Endothelial cell (in vitro differentiated cells): Measurements from ENCODE around the gene SLC39A13. TPM values are rescaled to one million over a fixed set of nuclear protein-coding genes. Genes with fewer than 3 reads are reported as not detected.

Source experiments
- DNase-seq: peaks from one replicate; pipeline ENCODE4 v3.0.0; 2021; ENCODE audit warnings: low spot score
- H3K27ac Mint-ChIP-seq: one replicate; pipeline ENCODE4 v1.8.0; 2021; ENCODE audit warnings: mixed read lengths, inconsistent platforms; ENCODE audit not compliant: unreplicated experiment
- H3K27me3 Mint-ChIP-seq: one replicate; pipeline ENCODE4 v1.8.0; 2021; ENCODE audit warnings: mild to moderate bottlenecking, moderate library complexity, mixed read lengths, inconsistent platforms; ENCODE audit not compliant: unreplicated experiment
- H3K36me3 Mint-ChIP-seq: one replicate; pipeline ENCODE4 v1.8.0; 2021; ENCODE audit warnings: mild to moderate bottlenecking, low read depth, mixed read lengths, inconsistent platforms; ENCODE audit not compliant: unreplicated experiment
- H3K4me1 Mint-ChIP-seq: one replicate; pipeline ENCODE4 v1.8.0; 2021; ENCODE audit warnings: mild to moderate bottlenecking, mixed read lengths, inconsistent platforms; ENCODE audit not compliant: unreplicated experiment
- H3K4me3 Mint-ChIP-seq: one replicate; pipeline ENCODE4 v1.8.0; 2021; ENCODE audit warnings: mild to moderate bottlenecking, mixed read lengths, inconsistent platforms; ENCODE audit not compliant: unreplicated experiment
- H3K9me3 Mint-ChIP-seq: one replicate; pipeline ENCODE4 v1.8.0; 2021; ENCODE audit warnings: mixed read lengths, inconsistent platforms; ENCODE audit not compliant: unreplicated experiment
- total RNA-seq: library from RNA; stranded (reverse); fragmentation: NEBNext Ultra II Directional; extraction: Animal tissue kit (Norgen Biotek cat#: 25700); gene quantifications from one replicate; pipeline ENCODE4 v1.2.1, GENCODE V29; 2021; ENCODE audit not compliant: unreplicated experiment
- TF ChIP-seq, protein P1 (sequence below): fragments of 200-600 bp; sonication (generic); IDR thresholded peaks from one replicate; pipeline ENCODE4 v1.5.0; 2021; ENCODE audit warnings: antibody characterized with exemption; ENCODE audit not compliant: unreplicated experiment

Gene SLC39A13
- total RNA-seq, 1 donor from 2014 or later = 40.9 TPM

DNA sequence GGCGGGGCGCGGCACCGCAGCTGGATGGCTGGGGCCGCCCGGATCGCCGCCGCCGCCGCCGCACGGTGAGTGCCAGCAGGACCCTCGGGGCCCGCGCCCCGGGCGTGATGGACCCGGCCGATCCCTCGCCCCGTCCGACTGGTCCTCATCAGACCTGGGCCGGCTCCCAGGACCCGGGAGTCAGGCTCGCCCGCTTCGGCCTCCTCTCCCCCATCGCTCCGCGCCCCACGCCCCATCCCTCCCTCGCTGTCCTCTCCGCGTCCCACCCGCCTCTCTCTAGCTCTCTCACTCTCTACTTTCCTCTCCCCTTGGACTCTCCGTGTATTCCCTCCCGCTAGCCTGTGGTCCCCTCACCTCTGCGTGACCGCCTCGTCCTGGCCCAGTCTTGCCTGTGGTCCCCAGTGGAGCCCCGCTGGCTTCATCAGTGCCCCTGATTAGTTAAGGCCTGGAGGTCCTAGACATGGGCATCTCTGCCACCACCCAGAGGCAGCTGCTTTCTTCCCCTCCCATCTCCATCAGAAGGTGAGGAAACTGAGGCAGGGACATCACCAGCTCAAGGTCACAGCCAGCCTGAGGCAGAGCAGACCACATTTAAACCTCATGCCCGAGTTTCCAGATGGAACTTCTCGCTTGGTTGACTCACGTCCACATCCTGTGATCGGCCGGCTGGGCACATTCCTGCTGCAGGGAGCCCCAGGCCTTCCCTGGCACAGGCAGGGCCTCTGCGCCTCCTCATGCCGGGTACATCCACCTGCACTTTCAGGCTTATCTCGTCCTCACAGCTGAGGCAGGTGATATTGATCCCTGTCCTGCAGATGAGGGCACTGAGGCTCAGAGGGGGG, 429 bp downstream of the SLC39A13 start:
- peak; percentile 47 for DNase-seq
- peaks cover 10% of the 10 kb centered on the region for H3K27me3 Mint-ChIP-seq
- H3K9me3 Mint-ChIP-seq = no peaks in the 10 kb centered on the region
- TF ChIP-seq, protein P1, sequence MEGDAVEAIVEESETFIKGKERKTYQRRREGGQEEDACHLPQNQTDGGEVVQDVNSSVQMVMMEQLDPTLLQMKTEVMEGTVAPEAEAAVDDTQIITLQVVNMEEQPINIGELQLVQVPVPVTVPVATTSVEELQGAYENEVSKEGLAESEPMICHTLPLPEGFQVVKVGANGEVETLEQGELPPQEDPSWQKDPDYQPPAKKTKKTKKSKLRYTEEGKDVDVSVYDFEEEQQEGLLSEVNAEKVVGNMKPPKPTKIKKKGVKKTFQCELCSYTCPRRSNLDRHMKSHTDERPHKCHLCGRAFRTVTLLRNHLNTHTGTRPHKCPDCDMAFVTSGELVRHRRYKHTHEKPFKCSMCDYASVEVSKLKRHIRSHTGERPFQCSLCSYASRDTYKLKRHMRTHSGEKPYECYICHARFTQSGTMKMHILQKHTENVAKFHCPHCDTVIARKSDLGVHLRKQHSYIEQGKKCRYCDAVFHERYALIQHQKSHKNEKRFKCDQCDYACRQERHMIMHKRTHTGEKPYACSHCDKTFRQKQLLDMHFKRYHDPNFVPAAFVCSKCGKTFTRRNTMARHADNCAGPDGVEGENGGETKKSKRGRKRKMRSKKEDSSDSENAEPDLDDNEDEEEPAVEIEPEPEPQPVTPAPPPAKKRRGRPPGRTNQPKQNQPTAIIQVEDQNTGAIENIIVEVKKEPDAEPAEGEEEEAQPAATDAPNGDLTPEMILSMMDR = no peak
- H3K36me3 Mint-ChIP-seq = peaks cover 4% of the 10 kb centered on the region
- H3K4me1 Mint-ChIP-seq = peaks cover 6% of the 10 kb centered on the region
- H3K27ac Mint-ChIP-seq = peak overlapping the region; percentile 57
- peak overlapping the region; percentile 91 for H3K4me3 Mint-ChIP-seq

DNA sequence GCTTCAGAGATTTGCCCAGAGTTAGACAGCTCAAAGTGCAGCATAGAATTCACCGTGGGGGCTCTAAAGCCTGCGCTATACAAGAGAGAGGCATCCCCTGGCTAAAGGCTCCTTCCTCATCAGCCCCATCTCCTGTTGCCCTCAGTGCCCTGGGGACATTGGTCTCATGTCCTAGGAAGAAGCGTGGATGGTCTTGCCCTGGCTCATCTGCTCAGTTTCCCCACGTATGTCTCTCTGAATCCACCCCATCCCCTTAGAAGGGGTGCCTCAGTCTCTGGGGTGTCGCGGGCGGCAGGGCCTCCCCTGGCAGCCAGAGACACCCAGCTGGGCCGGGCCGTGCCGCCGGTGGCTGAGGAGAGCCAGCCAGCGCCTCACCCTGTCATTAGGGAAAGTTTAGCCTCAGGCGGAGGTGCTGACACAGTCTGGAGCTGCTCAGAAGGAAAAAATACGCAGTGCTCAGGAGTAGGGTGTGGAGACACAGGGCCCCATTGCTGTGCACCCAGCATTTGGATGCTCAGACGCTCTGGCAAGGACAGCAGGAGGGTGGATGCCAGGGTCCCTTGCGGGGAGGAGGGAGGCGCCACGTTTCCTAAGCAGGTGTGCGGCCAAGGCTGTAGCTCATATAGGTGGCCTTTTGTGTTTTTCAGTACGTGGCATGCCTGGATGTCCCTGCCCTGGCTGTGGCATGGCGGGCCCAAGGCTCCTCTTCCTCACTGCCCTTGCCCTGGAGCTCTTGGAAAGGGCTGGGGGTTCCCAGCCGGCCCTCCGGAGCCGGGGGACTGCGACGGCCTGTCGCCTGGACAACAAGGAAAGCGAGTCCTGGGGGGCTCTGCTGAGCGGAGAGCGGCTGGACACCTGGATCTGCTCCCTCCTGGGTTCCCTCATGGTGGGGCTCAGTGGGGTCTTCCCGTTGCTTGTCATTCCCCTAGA, 1.3 kb downstream of the SLC39A13 start:
- H3K27me3 Mint-ChIP-seq = peaks cover 15% of the 10 kb centered on the region
- H3K4me3 Mint-ChIP-seq = peak overlapping the region; percentile 91
- H3K4me1 Mint-ChIP-seq = peaks cover 6% of the 10 kb centered on the region
- H3K36me3 Mint-ChIP-seq = peaks cover 8% of the 10 kb centered on the region
- DNase-seq = no peak
- no peak overlapping the region for H3K27ac Mint-ChIP-seq
- TF ChIP-seq, protein P1 = no peak
- H3K9me3 Mint-ChIP-seq = no peaks in the 10 kb centered on the region

DNA sequence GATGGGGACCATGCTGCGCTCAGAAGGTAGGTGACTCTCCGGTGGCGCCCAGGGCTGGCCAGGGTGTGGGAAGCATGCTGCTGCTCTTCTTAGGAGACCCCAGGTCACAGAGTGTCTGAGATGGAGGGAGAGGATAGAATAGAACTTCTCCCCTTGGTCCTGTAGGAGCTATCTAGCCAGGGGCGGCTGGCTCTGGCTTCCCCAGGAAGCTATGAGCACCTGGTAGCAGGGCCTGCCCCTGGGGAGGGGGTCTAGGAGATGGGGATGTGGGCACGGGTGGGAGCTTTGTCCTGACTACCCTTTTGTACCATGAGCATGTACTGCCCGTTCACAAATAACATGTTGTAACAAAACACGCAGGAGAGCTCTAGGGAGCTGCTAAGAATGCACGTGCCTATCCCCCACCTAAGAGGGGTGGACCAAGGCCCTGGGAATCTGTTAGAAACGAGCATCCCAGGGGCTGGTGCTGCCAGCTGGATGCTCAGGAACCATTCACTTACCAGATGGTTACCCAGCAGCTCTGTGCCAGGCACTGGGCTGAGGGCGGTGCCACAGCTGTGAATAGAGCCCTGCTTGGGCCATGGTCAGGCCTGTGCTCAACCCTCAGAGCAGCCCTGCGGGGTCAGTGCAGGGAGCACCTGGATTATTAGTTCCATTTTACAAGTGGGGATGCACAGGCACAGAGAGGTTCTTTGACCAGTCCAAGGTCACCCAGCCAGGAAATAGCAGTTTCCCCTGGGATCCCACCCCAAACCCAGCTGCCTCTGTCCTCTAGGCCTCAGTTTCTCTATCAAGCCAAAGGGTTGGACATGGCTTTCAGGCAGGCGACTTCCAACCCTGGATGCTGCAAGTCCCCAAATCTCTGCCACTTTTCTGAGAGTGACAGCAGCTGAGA, 2.2 kb downstream of the SLC39A13 start:
- Mint-ChIP-seq H3K9me3 (no peaks in the 10 kb centered on the region), H3K36me3 (peaks cover 11% of the 10 kb centered on the region), H3K4me3 (no peak overlapping the region), H3K27ac (no peak overlapping the region), H3K4me1 (peaks cover 6% of the 10 kb centered on the region), H3K27me3 (peaks cover 16% of the 10 kb centered on the region)
- TF ChIP-seq, protein P1 = no peak
- DNase-seq = no peak

DNA sequence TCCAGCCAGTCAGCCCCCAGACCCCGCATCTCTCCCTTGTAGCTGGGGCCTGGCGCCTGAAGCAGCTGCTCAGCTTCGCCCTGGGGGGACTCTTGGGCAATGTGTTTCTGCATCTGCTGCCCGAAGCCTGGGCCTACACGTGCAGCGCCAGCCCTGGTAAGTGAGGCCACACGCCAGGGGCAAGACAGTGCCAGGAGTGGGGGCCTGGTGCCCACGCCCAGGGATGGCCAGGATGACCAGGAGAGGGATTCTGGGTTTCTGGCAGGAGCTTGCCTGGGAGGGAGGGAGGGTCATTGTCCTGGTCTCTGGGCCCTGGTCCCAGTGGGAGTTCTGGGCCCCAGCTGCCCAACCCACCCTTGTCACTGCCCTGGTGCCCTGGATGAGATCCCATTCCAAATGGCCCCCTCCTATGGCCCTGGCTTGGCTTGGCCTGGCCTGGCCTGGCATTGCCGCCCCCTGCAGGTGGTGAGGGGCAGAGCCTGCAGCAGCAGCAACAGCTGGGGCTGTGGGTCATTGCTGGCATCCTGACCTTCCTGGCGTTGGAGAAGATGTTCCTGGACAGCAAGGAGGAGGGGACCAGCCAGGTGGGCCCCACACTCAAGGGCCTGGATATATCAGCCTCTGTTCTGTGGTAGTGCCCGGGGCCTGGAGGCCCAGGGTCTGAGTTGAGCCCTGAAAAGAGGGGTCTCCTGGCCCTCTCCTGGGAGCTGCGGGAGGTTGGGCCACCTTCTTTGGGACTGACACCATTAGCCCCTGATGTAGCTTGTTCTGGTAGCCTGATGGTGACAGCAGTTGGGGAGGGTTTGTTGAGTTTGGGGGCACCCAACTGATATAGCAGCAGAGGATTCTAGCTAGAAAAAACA, 3.7 kb downstream of the SLC39A13 start:
- TF ChIP-seq, protein P1 = peak; percentile 78
- H3K27me3 Mint-ChIP-seq = peaks cover 16% of the 10 kb centered on the region
- peaks cover 1% of the 10 kb centered on the region for H3K4me1 Mint-ChIP-seq
- H3K27ac Mint-ChIP-seq = no peak overlapping the region
- no peaks in the 10 kb centered on the region for H3K9me3 Mint-ChIP-seq
- DNase-seq = peak; percentile 88
- no peak overlapping the region for H3K4me3 Mint-ChIP-seq
- peaks cover 11% of the 10 kb centered on the region for H3K36me3 Mint-ChIP-seq
